Measurements from ENCODE around the gene GABRP. TPM values are rescaled to one million over a fixed set of nuclear protein-coding genes. Genes with fewer than 3 reads are reported as not detected.

Gene GABRP
- not detected for total RNA-seq

DNA sequence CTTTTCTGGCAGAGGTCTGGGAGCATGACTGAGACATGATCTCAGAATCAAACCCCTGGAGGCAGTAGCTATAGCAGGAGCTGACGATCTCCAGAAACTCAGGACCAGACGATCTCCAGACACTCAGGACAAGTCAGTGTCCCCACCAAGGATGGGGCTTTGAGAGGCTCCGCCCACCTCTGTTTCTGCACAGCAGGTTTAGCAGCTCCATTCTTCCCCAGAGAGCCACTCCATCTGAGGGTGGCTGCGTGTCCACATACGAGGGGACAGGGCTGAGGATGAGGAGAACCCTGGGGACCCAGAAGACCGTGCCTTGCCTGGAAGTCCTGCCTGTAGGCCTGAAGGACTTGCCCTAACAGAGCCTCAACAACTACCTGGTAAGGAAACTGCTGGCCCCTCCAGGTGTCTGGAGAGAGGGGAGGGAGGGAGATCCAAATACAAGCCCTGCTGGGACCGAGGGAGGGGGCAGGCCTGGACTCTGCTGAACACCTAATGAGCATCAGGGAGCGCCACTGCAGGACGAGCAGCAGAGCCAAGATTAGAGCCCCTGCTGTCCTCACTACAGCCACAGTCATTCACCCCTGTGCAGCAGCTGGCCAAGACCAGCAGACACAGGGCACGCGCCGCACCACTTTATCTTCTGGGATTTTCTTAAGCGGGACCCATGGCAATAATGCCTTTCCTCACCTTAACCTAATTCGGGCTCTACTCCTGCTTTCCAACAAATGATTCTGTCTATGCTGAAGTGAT, at the start of gene GABRP:
TSS of gene GABRP (plus strand) at position 228 of the 750 bp plus-strand sequence. CDS start 4,891 bp downstream, outside the sequence.

GRCh38 chr5:170861917-170862766, 78.6 kb downstream of the GABRP start, which contains the start of gene RANBP17:
TSS of gene RANBP17 (plus strand) at chr5:170862018.

Other genes with a start within 250 kb of the GABRP start
- 189 TPM for gene RANBP17, start 78.3 kb downstream of the GABRP start, total RNA-seq